ENCODE data around the gene ESD. TPM values are rescaled to one million over a fixed set of nuclear protein-coding genes. Genes with fewer than 3 reads are reported as not detected.

Gene ESD
- total RNA-seq, 4 donors from 2014 or later = 63.7 to 84.5 (median 76.1) TPM

GRCh38 chr13:46753137-46753536 lies 43.8 kb downstream of the ESD start:
- WGBS, 2 donors = 83 to 86% methylated on average over 5 of the region's 5 CpGs
- no peak for DNase-seq (ENCODE audit: low spot score in 2 of 2)

GRCh38 chr13:46751811-46752635 lies 44.9 kb downstream of the ESD start:
- intact Hi-C loops (cut with DNase I; ENCODE audit: low total_unique reads) = no loop called here
- 58 to 62% methylated on average over 7 of the region's 7 CpGs for WGBS, 2 donors
- DNase-seq (ENCODE audit: low spot score in 2 of 2) = no peak
- no peak overlapping the region for H3K4me3 ChIP-seq (ENCODE audit: low read depth, poor library complexity, severe bottlenecking)
- no peak for TF ChIP-seq POLR2A (IDR thresholded peaks at IDR 0.05)
- TF ChIP-seq CTCF (IDR thresholded peaks at IDR 0.05) = no peak

More at GRCh38 chr13:46753137-46753536, 43.8 kb downstream of the ESD start:
- intact Hi-C loops (cut with DNase I; ENCODE audit: low total_unique reads) = no loop called here
- TF ChIP-seq CTCF (IDR thresholded peaks at IDR 0.05) (no peak), POLR2A (IDR thresholded peaks at IDR 0.05) (no peak)
- no peak overlapping the region for H3K4me3 ChIP-seq (ENCODE audit: low read depth, poor library complexity, severe bottlenecking)

GRCh38 chr13:46749951-46750350 lies 47.0 kb downstream of the ESD start:
- no peak for DNase-seq (ENCODE audit: low spot score in 2 of 2)
- H3K4me3 ChIP-seq (ENCODE audit: low read depth, poor library complexity, severe bottlenecking) = no peak overlapping the region
- intact Hi-C loops (cut with DNase I; ENCODE audit: low total_unique reads) = no loop called here
- WGBS, 2 donors = 76% methylated on average over 2 of the region's 2 CpGs
- TF ChIP-seq CTCF (IDR thresholded peaks at IDR 0.05) = no peak
- TF ChIP-seq POLR2A (IDR thresholded peaks at IDR 0.05) = no peak

GRCh38 chr13:46748300-46748699 lies 48.7 kb downstream of the ESD start:
- DNase-seq (ENCODE audit: low spot score in 2 of 2) = no peak
- TF ChIP-seq POLR2A (IDR thresholded peaks at IDR 0.05) (no peak), CTCF (IDR thresholded peaks at IDR 0.05) (no peak)
- H3K4me3 ChIP-seq (ENCODE audit: low read depth, poor library complexity, severe bottlenecking) = no peak overlapping the region
- WGBS, 2 donors = 75 to 85% methylated on average over 4 of the region's 4 CpGs
- intact Hi-C loops (cut with DNase I; ENCODE audit: low total_unique reads) = no loop called here

GRCh38 chr13:46747031-46747820 lies 49.7 kb downstream of the ESD start:
- no peak for DNase-seq (ENCODE audit: low spot score in 2 of 2)
- no peak overlapping the region for H3K4me3 ChIP-seq (ENCODE audit: low read depth, poor library complexity, severe bottlenecking)
- 96 to 98% methylated on average over 8 of the region's 8 CpGs for whole genome bisulfite sequencing, 2 donors
- TF ChIP-seq CTCF (IDR thresholded peaks at IDR 0.05) = no peak
- TF ChIP-seq POLR2A (IDR thresholded peaks at IDR 0.05) = no peak
- intact Hi-C loops (cut with DNase I; ENCODE audit: low total_unique reads) = no loop called here
